Measurements from ENCODE around the gene MRPS27. TPM values are rescaled to one million over a fixed set of nuclear protein-coding genes. Genes with fewer than 3 reads are reported as not detected.

MRPS27 gene
- total and polyA plus RNA-seq, 9 of the 15 experiments (the other 6 are each of a cell fraction or from before 2014, with no cell fraction given) = 73.6 to 144 (median 106) TPM

GRCh38 chr5:72273547-72273946, 46.5 kb downstream of the MRPS27 start (continued):
- TF ChIP-seq RNF219 (CRISPR knock-in tag; IDR thresholded peaks at IDR 0.05) (no peak), TFAP4 (CRISPR knock-in tag; IDR thresholded peaks at IDR 0.05; ENCODE audit: borderline replicate concordance) (no peak), GATAD2B (IDR thresholded peaks at IDR 0.05; ENCODE audit: borderline replicate concordance) (no peak), ZNF140 (CRISPR knock-in tag; IDR thresholded peaks at IDR 0.05) (no peak), MYNN (IDR thresholded peaks at IDR 0.05) (no peak), MYNN (CRISPR knock-in tag; IDR thresholded peaks at IDR 0.05) (no peak), ZZZ3 (IDR thresholded peaks at IDR 0.05) (no peak), ILF3 (IDR thresholded peaks at IDR 0.05; ENCODE audit: borderline replicate concordance) (no peak), ZBTB43 (CRISPR knock-in tag; IDR thresholded peaks at IDR 0.05) (no peak), ZNF121 (CRISPR knock-in tag; conservative IDR thresholded peaks at IDR 0.05) (no peak), ZBTB33 (CRISPR knock-in tag; IDR thresholded peaks at IDR 0.05) (no peak), GABPB1 (CRISPR knock-in tag; IDR thresholded peaks at IDR 0.05) (no peak), ZFP91 (CRISPR knock-in tag; IDR thresholded peaks at IDR 0.05) (no peak)
